Fibroblast of pulmonary artery (primary cell): ENCODE results near the gene RGSL1.
A peak's percentile ranks its signal among the peaks of the same experiment; 100 is the strongest.

Experiments
- DNase-seq: peaks from one replicate; pipeline ENCODE4 v3.0.0-alpha.2; 2010; ENCODE audit warnings: low read depth
- H3K4me3 ChIP-seq: replicated peaks from 2 replicates; pipeline ENCODE4 v1.5.1; 2011; ENCODE audit warnings: low read depth, mild to moderate bottlenecking, control low read depth, low read length, moderate library complexity
- CTCF ChIP-seq: IDR thresholded peaks from 2 replicates; pipeline ENCODE4 v1.5.1; 2011; ENCODE audit warnings: mild to moderate bottlenecking, control low read depth, low read length, inconsistent platforms; ENCODE audit errors: missing control alignments

RGSL1 gene

DNA sequence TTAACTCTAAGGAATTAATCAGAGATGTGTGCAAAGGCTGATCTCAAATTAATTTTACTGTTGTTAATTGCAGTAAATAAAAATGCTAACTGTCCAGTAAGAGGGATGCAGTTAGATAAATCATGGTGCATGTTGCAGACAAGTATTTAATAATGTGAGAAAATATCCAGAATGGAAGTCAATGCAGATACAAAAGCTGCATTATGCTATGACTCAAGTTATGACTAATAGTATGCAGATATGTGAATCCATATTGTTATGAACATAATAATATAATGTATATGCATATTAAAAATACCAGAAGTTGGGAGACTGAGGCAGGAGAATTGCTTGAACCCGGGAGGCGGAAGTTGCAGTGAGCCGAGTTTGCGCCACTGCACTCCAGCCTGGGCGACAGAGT is 117.7 kb downstream of the RGSL1 start:
- no peak for DNase-seq
- no peak overlapping the region for H3K4me3 ChIP-seq
- TF ChIP-seq CTCF = no peak

GRCh38 chr1:182568647-182569284 is 118.8 kb downstream of the RGSL1 start:
- DNase-seq = no peak
- H3K4me3 ChIP-seq = no peak overlapping the region
- no peak for TF ChIP-seq CTCF

GRCh38 chr1:182569939-182570610 is 120.1 kb downstream of the RGSL1 start:
- H3K4me3 ChIP-seq = no peak overlapping the region
- TF ChIP-seq CTCF = no peak
- no peak for DNase-seq

GRCh38 chr1:182570611-182570970 is 120.6 kb downstream of the RGSL1 start:
- no peak overlapping the region for H3K4me3 ChIP-seq
- no peak for TF ChIP-seq CTCF
- DNase-seq = no peak

DNA sequence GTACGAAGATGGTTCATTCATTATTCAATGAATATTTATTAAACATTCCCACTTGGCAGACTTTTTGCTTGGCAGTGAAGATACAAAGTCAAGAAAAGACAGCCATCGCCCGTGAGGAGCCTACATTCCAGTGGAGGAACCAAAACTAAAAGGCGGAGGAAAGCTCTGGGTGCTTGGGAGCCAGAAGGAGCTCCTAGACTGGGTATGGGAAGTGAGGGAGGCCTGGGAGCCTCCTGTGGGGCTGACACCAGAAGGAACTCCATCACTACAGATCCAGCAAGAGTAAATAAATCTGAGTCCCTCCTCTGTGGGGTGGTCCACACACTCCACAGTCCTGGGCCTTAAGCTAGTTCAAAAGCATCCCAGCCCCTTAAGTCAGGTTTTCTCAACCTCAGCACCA is 124.2 kb downstream of the RGSL1 start:
- no peak for DNase-seq
- no peak for TF ChIP-seq CTCF
- H3K4me3 ChIP-seq = no peak overlapping the region

GRCh38 chr1:182575540-182576149 is 125.7 kb downstream of the RGSL1 start:
- no peak for TF ChIP-seq CTCF
- peak; percentile 83 for DNase-seq

GRCh38 chr1:182580736-182581135 is 130.8 kb downstream of the RGSL1 start:
- no peak overlapping the region for H3K4me3 ChIP-seq
- no peak for TF ChIP-seq CTCF
- no peak for DNase-seq

More at GRCh38 chr1:182575540-182576149, 125.7 kb downstream of the RGSL1 start:
- H3K4me3 ChIP-seq = no peak overlapping the region
